ENCODE results near the gene MCIDAS. TPM values are rescaled to one million over a fixed set of nuclear protein-coding genes. Genes with fewer than 3 reads are reported as not detected.
A peak's percentile ranks its signal among the peaks of the same experiment; 100 is the strongest.

MCIDAS gene
- total and polyA plus RNA-seq, 2 of the 13 experiments (the other 11 are each of a cell fraction or from before 2014, with no cell fraction given) = not detected

DNA sequence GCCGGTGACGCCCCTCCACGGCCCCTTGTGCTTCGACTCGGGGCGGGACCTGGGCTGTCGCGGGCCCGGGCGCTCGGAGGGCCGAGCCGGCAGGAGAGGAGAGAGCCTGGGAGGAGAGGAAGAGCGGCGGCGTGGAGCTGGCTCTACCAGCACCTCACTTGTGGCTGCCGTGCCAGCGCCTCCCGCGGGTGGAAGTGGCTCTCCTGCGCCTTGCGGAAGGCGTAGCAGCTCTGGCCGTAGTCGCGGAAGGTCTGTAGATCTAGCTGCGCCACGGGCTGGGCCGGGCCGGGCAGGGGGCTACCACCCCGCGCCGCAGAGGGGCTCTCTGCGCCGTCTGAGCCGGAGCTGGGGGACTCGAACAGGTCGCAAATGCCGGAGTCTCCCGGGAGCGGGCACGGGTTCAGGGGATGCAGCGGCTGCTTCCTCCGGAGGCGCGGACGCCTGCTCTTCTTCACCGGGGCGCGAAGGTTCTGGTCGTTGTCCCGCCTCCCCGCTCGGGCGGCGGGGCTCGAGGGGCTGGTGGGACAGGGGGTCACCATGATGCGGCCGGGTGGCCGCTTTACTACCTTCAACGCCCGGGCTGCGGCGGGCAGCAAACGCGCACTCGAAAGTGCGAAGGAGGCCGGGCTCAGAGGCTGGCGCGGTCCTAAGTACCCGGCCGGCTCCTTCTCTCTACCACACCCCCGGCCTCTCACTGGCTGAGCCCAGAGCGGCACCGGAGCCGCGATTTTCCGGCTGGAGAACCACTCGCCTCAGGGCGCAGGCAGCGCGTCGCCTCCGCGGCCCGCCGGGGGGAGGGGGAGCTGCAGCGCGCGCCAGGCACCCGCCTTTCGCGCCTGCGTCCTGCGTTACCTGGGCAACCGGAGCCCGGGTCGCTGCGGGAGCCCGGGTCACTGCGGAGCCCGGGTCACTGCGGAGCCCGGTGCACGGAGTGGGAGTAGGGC lies 6.1 kb upstream of the MCIDAS start, which contains the start of gene CCNO (continued):
- TF ChIP-seq, protein P1, sequence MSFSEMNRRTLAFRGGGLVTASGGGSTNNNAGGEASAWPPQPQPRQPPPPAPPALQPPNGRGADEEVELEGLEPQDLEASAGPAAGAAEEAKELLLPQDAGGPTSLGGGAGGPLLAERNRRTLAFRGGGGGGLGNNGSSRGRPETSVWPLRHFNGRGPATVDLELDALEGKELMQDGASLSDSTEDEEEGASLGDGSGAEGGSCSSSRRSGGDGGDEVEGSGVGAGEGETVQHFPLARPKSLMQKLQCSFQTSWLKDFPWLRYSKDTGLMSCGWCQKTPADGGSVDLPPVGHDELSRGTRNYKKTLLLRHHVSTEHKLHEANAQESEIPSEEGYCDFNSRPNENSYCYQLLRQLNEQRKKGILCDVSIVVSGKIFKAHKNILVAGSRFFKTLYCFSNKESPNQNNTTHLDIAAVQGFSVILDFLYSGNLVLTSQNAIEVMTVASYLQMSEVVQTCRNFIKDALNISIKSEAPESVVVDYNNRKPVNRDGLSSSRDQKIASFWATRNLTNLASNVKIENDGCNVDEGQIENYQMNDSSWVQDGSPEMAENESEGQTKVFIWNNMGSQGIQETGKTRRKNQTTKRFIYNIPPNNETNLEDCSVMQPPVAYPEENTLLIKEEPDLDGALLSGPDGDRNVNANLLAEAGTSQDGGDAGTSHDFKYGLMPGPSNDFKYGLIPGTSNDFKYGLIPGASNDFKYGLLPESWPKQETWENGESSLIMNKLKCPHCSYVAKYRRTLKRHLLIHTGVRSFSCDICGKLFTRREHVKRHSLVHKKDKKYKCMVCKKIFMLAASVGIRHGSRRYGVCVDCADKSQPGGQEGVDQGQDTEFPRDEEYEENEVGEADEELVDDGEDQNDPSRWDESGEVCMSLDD (CRISPR knock-in tag; IDR thresholded peaks at IDR 0.05; ENCODE audit: borderline replicate concordance) = no peak
- no peak for TF ChIP-seq ZNF790 (CRISPR knock-in tag; IDR thresholded peaks at IDR 0.05; ENCODE audit: borderline replicate concordance)
- no peak for TF ChIP-seq HDAC2 (CRISPR knock-in tag; IDR thresholded peaks at IDR 0.05)
- TF ChIP-seq ZNF138 (CRISPR knock-in tag; IDR thresholded peaks at IDR 0.05; ENCODE audit: low read depth) = no peak
- TF ChIP-seq FOXM1 (CRISPR knock-in tag; IDR thresholded peaks at IDR 0.05) = no peak
- TF ChIP-seq ZBTB42 (CRISPR knock-in tag; IDR thresholded peaks at IDR 0.05) = no peak
- TF ChIP-seq ZNF773 (CRISPR knock-in tag; IDR thresholded peaks at IDR 0.05; ENCODE audit: borderline replicate concordance) = no peak
- no peak for TF ChIP-seq ZNF33A (CRISPR knock-in tag; IDR thresholded peaks at IDR 0.05; ENCODE audit: borderline replicate concordance)
- TF ChIP-seq ZNF44 (CRISPR knock-in tag; IDR thresholded peaks at IDR 0.05) = no peak
- no peak for TF ChIP-seq ZNF556 (CRISPR knock-in tag; IDR thresholded peaks at IDR 0.05; ENCODE audit: borderline replicate concordance)
- no peak for TF ChIP-seq AGO1 (IDR thresholded peaks at IDR 0.05; ENCODE audit: low read depth, low read length, poor library complexity, severe bottlenecking)
- TF ChIP-seq, protein P2, sequence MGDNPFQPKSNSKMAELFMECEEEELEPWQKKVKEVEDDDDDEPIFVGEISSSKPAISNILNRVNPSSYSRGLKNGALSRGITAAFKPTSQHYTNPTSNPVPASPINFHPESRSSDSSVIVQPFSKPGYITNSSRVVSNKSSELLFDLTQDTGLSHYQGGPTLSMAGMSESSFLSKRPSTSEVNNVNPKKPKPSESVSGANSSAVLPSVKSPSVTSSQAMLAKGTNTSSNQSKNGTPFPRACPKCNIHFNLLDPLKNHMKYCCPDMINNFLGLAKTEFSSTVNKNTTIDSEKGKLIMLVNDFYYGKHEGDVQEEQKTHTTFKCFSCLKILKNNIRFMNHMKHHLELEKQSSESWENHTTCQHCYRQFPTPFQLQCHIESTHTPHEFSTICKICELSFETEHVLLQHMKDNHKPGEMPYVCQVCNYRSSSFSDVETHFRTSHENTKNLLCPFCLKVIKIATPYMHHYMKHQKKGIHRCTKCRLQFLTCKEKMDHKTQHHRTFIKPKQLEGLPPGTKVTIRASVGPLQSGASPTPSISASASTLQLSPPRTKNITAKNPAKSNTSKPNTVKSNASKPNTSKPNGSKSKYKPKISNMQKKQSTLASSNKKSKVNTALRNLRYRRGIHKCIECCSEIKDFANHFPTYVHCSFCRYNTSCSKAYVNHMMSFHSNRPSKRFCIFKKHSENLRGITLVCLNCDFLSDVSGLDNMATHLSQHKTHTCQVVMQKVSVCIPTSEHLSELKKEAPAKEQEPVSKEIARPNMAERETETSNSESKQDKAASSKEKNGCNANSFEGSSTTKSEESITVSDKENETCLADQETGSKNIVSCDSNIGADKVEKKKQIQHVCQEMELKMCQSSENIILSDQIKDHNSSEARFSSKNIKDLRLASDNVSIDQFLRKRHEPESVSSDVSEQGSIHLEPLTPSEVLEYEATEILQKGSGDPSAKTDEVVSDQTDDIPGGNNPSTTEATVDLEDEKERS (CRISPR knock-in tag; IDR thresholded peaks at IDR 0.05) = 0 out of 2 replicates have a peak, but pooled peaks have one; percentile 26
- no peak for TF ChIP-seq AKAP8 (CRISPR knock-in tag; IDR thresholded peaks at IDR 0.05)
- no peak for TF ChIP-seq IKZF4 (CRISPR knock-in tag; IDR thresholded peaks at IDR 0.05; ENCODE audit: borderline replicate concordance, low read depth, not compliant biosample characterization)
- TF ChIP-seq ZNF496 (CRISPR knock-in tag; IDR thresholded peaks at IDR 0.05; ENCODE audit: insufficient replicate concordance) = no peak
- TF ChIP-seq, protein P3, sequence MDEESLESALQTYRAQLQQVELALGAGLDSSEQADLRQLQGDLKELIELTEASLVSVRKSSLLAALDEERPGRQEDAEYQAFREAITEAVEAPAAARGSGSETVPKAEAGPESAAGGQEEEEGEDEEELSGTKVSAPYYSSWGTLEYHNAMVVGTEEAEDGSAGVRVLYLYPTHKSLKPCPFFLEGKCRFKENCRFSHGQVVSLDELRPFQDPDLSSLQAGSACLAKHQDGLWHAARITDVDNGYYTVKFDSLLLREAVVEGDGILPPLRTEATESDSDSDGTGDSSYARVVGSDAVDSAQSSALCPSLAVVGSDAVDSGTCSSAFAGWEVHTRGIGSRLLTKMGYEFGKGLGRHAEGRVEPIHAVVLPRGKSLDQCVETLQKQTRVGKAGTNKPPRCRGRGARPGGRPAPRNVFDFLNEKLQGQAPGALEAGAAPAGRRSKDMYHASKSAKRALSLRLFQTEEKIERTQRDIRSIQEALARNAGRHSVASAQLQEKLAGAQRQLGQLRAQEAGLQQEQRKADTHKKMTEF (CRISPR knock-in tag; IDR thresholded peaks at IDR 0.05) = no peak
- TF ChIP-seq CENPT (CRISPR knock-in tag; IDR thresholded peaks at IDR 0.05; ENCODE audit: low read depth) = no peak
- TF ChIP-seq RFX3 (CRISPR knock-in tag; IDR thresholded peaks at IDR 0.05) = peak; percentile 64
- no peak; the same call in 1 of the 2 replicates for TF ChIP-seq MTA1 (CRISPR knock-in tag; IDR thresholded peaks at IDR 0.05; ENCODE audit: borderline replicate concordance)
- TF ChIP-seq CCDC6 (CRISPR knock-in tag; IDR thresholded peaks at IDR 0.05) = no peak
